Neural cell (in vitro differentiated cells): ENCODE measurements around the gene PRDM12.

Source experiments
- EP300 ChIP-seq: fragments of 450-650 bp; conservative IDR thresholded peaks from 2 replicates; pipeline ENCODE4 v1.6.1; 2014; ENCODE audit warnings: antibody characterized with exemption, mild to moderate bottlenecking, moderate library complexity; ENCODE audit not compliant: poor library complexity, severe bottlenecking
- MXI1 ChIP-seq: fragments of 450-650 bp; conservative IDR thresholded peaks from 2 replicates; pipeline ENCODE4 v1.6.1; 2014; ENCODE audit warnings: antibody characterized with exemption, mild to moderate bottlenecking; ENCODE audit not compliant: poor library complexity, severe bottlenecking
- POLR2AphosphoS5 ChIP-seq: IDR thresholded peaks from 2 replicates; pipeline ENCODE4 v1.6.1; 2012
- RAD21 ChIP-seq: fragments of 450-650 bp; conservative IDR thresholded peaks from 2 replicates; pipeline ENCODE4 v1.6.1; 2014; ENCODE audit warnings: antibody characterized with exemption, mild to moderate bottlenecking, moderate library complexity
- TF ChIP-seq, protein P1 (sequence below): fragments of 450-650 bp; IDR thresholded peaks from 2 replicates; pipeline ENCODE4 v1.5.1; 2014; ENCODE audit warnings: antibody characterized with exemption, mild to moderate bottlenecking, moderate library complexity; ENCODE audit not compliant: poor library complexity, severe bottlenecking

GRCh38 chr9:130732136-130732535, 67.7 kb downstream of the PRDM12 start:
- TF ChIP-seq POLR2AphosphoS5 (no peak), RAD21 (no peak), EP300 (no peak), MXI1 (no peak)
- TF ChIP-seq, protein P1, sequence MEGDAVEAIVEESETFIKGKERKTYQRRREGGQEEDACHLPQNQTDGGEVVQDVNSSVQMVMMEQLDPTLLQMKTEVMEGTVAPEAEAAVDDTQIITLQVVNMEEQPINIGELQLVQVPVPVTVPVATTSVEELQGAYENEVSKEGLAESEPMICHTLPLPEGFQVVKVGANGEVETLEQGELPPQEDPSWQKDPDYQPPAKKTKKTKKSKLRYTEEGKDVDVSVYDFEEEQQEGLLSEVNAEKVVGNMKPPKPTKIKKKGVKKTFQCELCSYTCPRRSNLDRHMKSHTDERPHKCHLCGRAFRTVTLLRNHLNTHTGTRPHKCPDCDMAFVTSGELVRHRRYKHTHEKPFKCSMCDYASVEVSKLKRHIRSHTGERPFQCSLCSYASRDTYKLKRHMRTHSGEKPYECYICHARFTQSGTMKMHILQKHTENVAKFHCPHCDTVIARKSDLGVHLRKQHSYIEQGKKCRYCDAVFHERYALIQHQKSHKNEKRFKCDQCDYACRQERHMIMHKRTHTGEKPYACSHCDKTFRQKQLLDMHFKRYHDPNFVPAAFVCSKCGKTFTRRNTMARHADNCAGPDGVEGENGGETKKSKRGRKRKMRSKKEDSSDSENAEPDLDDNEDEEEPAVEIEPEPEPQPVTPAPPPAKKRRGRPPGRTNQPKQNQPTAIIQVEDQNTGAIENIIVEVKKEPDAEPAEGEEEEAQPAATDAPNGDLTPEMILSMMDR: no peak
